HCT116 (cell line): ENCODE data around the gene IGSF9B. TPM values are rescaled to one million over a fixed set of nuclear protein-coding genes. Genes with fewer than 3 reads are reported as not detected.

Experiments used
- ATAC-seq: fragments of 200-7000 bp; cut with Tn5 transposase; 2 replicates; pipeline ENCODE4 v1.9.1; 2020; ENCODE audit warnings: mild to moderate bottlenecking, moderate library complexity
- BruUV-seq: library from RNA; stranded (reverse); fragments of 400-500 nt; replicated peaks from 2 replicates; lab custom pipeline; 2021; lab: Mats Ljungman, UMichigan
- CTCF ChIA-PET: fragments of 300-600 bp; sonication (Branson Sonifier 250); formaldehyde crosslinking; loops from one replicate; lab custom pipeline; 2021; ENCODE audit warnings: antibody characterized with exemption; lab: Charles Lee
- POLR2A ChIA-PET: fragments of 300-600, 350-600 bp; sonication (Branson Sonifier 250); formaldehyde crosslinking; loops from one replicate; lab custom pipeline; 2021; ENCODE audit warnings: antibody characterized with exemption; lab: Charles Lee
- RAD21 ChIA-PET, 2 experiments: fragments of 300-600 bp; sonication (Branson Sonifier 250); formaldehyde crosslinking; loops; one replicate each; lab custom pipeline; 2023; ENCODE audit warnings: low total read pairs in 2 of 2; ENCODE audit not compliant: uncharacterized antibody in 2 of 2, unreplicated experiment in 2 of 2, low non-redundant PET in 1 of 2; lab: Charles Lee
- DNase-seq: peaks from one replicate; pipeline ENCODE4 v3.0.0-alpha.2; 2010; ENCODE audit warnings: low read depth, low spot score
- H2AFZ ChIP-seq: fragments of 200-600 bp; shearing (Covaris generic), sonication (generic); 2 replicates; pipeline ENCODE4 v1.6.1; 2017; ENCODE audit warnings: low read depth, mixed run types, mixed read lengths, antibody characterized with exemption, low read length; ENCODE audit not compliant: poor library complexity, severe bottlenecking
- H3K27ac ChIP-seq: 2 replicates; pipeline ENCODE4 v1.5.1; 2012; ENCODE audit warnings: low read depth, low read length
- H3K27me3 ChIP-seq: fragments of 200-600 bp; sonication (generic); 2 replicates; pipeline ENCODE4 v1.6.1; 2016; ENCODE audit warnings: mixed run types, low read length, mixed read lengths; ENCODE audit not compliant: insufficient read depth
- H3K36me3 ChIP-seq, 2 experiments: fragments of 200-500 bp in 1 of 2; fragments of 200-600 bp in 1 of 2; sonication (Bioruptor generic) in 1 of 2; sonication (generic) in 1 of 2; 2 replicates each; pipeline versions ENCODE4 v1.5.1 to v1.6.1; 2014 to 2016; ENCODE audit warnings: low read length in 2 of 2, inconsistent platforms in 1 of 2, mixed read lengths in 1 of 2, mixed run types in 1 of 2; ENCODE audit not compliant: insufficient read depth in 2 of 2, control insufficient read depth in 1 of 2
- H3K4me1 ChIP-seq, 2 experiments: fragments of 200-600 bp in 1 of 2; sonication (generic) in 1 of 2; 2 replicates each; pipeline versions ENCODE4 v1.5.1 to v1.6.1; 2012 to 2017; ENCODE audit warnings: low read length in 2 of 2, inconsistent platforms in 1 of 2, mild to moderate bottlenecking in 1 of 2, mixed read lengths in 1 of 2, mixed run types in 1 of 2, moderate library complexity in 1 of 2; ENCODE audit not compliant: insufficient read depth in 2 of 2, control insufficient read depth in 1 of 2
- H3K4me2 ChIP-seq: fragments of 200-600 bp; sonication (generic); 2 replicates; pipeline ENCODE4 v1.6.1; 2017; ENCODE audit warnings: mixed run types, low read length, mixed read lengths
- H3K4me3 ChIP-seq, 2 experiments: fragments of 200-600 bp in 1 of 2; sonication (generic) in 1 of 2; replicated peaks in 1 of 2; 2 replicates each; pipeline ENCODE4 v1.5.1; 2011 to 2016; ENCODE audit warnings: low read length in 2 of 2, control low read depth in 1 of 2, low read depth in 1 of 2, mild to moderate bottlenecking in 1 of 2, mixed read lengths in 1 of 2, mixed run types in 1 of 2
- H3K79me2 ChIP-seq: fragments of 200-600 bp; sonication (generic); 2 replicates; pipeline ENCODE4 v1.6.1; 2017; ENCODE audit warnings: mild to moderate bottlenecking, mixed run types, low read length, moderate library complexity, mixed read lengths; ENCODE audit not compliant: insufficient read depth
- H3K9ac ChIP-seq: fragments of 200-600 bp; sonication (generic); 2 replicates; pipeline ENCODE4 v1.6.1; 2016; ENCODE audit warnings: low read length, mixed read lengths
- H3K9me2 ChIP-seq: fragments of 200-600 bp; sonication (generic), shearing (Covaris generic); 2 replicates; pipeline ENCODE4 v1.6.1; 2017; ENCODE audit warnings: mixed run types, mild to moderate bottlenecking, moderate library complexity; ENCODE audit not compliant: insufficient read depth
- H3K9me3 ChIP-seq, 2 experiments: fragments of 200-500 bp in 1 of 2; fragments of 200-600 bp in 1 of 2; sonication (Bioruptor generic) in 1 of 2; sonication (generic) in 1 of 2; 2 replicates each; pipeline ENCODE4 v1.6.1; 2014 to 2017; ENCODE audit warnings: low read length in 2 of 2, mixed read lengths in 2 of 2, inconsistent platforms in 1 of 2, low read depth in 1 of 2, mild to moderate bottlenecking in 1 of 2, mixed run types in 1 of 2, moderate library complexity in 1 of 2; ENCODE audit not compliant: control insufficient read depth in 1 of 2, insufficient read depth in 1 of 2
- H4K20me1 ChIP-seq: fragments of 200-600 bp; sonication (generic), shearing (Covaris generic); 2 replicates; pipeline ENCODE4 v1.6.1; 2017; ENCODE audit warnings: mixed run types, mild to moderate bottlenecking, moderate library complexity; ENCODE audit not compliant: insufficient read depth
- CBX3 ChIP-seq: IDR thresholded peaks from 2 replicates; pipeline ENCODE4 v1.6.1; 2012; ENCODE audit warnings: low read depth
- ELF1 ChIP-seq: IDR thresholded peaks from 2 replicates; pipeline ENCODE4 v1.6.1; 2012; ENCODE audit warnings: low read depth, borderline replicate concordance
- EZH2 ChIP-seq: fragments of 200-600 bp; sonication (generic); IDR thresholded peaks from 2 replicates; pipeline ENCODE4 v1.6.1; 2017; ENCODE audit warnings: antibody characterized with exemption, mixed run types
- FOSL1 ChIP-seq: IDR thresholded peaks from 2 replicates; pipeline ENCODE4 v1.6.1; 2012; ENCODE audit warnings: low read depth
- JUND ChIP-seq: IDR thresholded peaks from 2 replicates; pipeline ENCODE4 v1.6.1; 2012
- RAD21 ChIP-seq: IDR thresholded peaks from 2 replicates; pipeline ENCODE4 v1.6.1; 2012; ENCODE audit warnings: low read depth, mild to moderate bottlenecking
- SRF ChIP-seq: IDR thresholded peaks from 2 replicates; pipeline ENCODE4 v1.6.1; 2012; ENCODE audit warnings: low read depth
- TCF7L2 ChIP-seq: IDR thresholded peaks from 2 replicates; pipeline ENCODE4 v1.7.0; 2011; ENCODE audit warnings: borderline replicate concordance, inconsistent platforms; ENCODE audit not compliant: insufficient read depth, insufficient read length; ENCODE audit errors: extremely low read depth
- YY1 ChIP-seq: IDR thresholded peaks from 2 replicates; pipeline ENCODE4 v1.6.1; 2011; ENCODE audit warnings: low read length, low read depth, moderate library complexity, mild to moderate bottlenecking; ENCODE audit not compliant: insufficient replicate concordance; ENCODE audit errors: extremely low read depth
- ZNF274 ChIP-seq: fragments of 200-500 bp; sonication (Bioruptor generic); IDR thresholded peaks from 2 replicates; pipeline ENCODE4 v1.6.1; 2014; ENCODE audit warnings: mild to moderate bottlenecking, low read depth, low read length, inconsistent platforms
- intact Hi-C: fragments of 100-400 bp; cut with micrococcal nuclease; formaldehyde crosslinking; loops from 2 replicates; pipeline ENCODE4 v1.10.0; 2022
- total RNA-seq: library from RNA; stranded (reverse); gene quantifications from one replicate; pipeline ENCODE4 v1.2.1, GENCODE V29; 2021; ENCODE audit not compliant: unreplicated experiment
- TF ChIP-seq, protein P1 (sequence below): IDR thresholded peaks from 2 replicates; pipeline ENCODE4 v1.6.1; 2012
- TF ChIP-seq, protein P2 (sequence below), 3 experiments: fragments of 200-600 bp in 1 of 3; sonication (generic) in 1 of 3; IDR thresholded peaks in 2 of 3; conservative IDR thresholded peaks in 1 of 3; 2 replicates each; pipeline ENCODE4 v1.5.1; 2012 to 2017; ENCODE audit warnings: low read depth in 2 of 3, low read length in 2 of 3, antibody characterized with exemption in 1 of 3, borderline replicate concordance in 1 of 3, control low read depth in 1 of 3, mild to moderate bottlenecking in 1 of 3, mixed read lengths in 1 of 3, mixed run types in 1 of 3, moderate library complexity in 1 of 3; ENCODE audit not compliant: insufficient read depth in 1 of 3
- TF ChIP-seq, protein P3 (sequence below): IDR thresholded peaks from 2 replicates; pipeline ENCODE4 v1.6.1; 2012
- TF ChIP-seq, protein P4 (sequence below): IDR thresholded peaks from 2 replicates; pipeline ENCODE4 v1.6.1; 2011; ENCODE audit warnings: mild to moderate bottlenecking, low read length, moderate library complexity; ENCODE audit not compliant: insufficient replicate concordance; ENCODE audit errors: extremely low read depth

The IGSF9B gene
- total RNA-seq, 1 experiment from 2014 or later, result 12.4 TPM

DNA sequence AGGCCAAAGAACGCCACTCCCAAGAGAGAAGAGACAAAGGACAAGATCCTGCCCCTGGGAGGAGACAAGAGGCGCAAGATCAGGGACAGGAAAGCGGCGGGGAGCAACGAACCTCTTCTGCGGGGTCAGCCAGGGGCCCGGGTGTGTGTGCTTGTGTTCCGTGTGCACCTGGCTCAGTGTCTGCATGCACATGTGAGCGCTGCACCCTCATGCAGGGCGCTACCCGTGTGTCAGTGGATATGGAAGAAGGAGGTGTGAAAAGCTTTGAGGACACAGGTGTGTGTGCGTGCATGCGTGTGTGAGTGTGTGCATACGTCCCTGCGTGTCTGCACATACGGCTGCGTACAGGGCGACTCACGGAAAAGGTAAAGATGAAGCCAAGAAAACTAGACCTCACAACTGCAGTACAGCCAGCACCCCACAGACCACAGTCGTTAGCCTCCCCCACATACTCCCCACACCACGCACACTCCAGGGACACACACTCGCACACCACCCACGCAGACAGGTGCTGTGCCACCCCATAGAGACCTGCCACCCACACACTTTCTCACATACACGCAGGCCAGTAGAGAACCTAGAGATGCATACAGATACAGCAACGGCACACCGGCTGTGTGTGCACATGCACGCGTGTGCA lies 11.0 kb upstream of the IGSF9B start:
- DNase-seq (no peak), ATAC-seq (no peak)
- TF ChIP-seq ELF1, result no peak
- TF ChIP-seq, protein P1, sequence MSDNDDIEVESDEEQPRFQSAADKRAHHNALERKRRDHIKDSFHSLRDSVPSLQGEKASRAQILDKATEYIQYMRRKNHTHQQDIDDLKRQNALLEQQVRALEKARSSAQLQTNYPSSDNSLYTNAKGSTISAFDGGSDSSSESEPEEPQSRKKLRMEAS, result 0 out of 2 replicates have a peak, but pooled peaks have one; percentile 7
- H4K20me1 ChIP-seq, result no peaks in the 10 kb centered on the region
- CTCF ChIA-PET, result no interaction called here
- H3K27me3 ChIP-seq, result peaks cover 4% of the 10 kb centered on the region; the same call in 1 of the 2 replicates
- no peak overlapping the region for H2AFZ ChIP-seq
- no TSS peak for BruUV-seq
- H3K4me2 ChIP-seq, result peak overlapping the region; percentile 43
- H3K9me3 ChIP-seq, result no peaks in the 10 kb centered on the region
- no peak overlapping the region for H3K27ac ChIP-seq
- intact Hi-C loops, result no loop called here
- H3K9me2 ChIP-seq, result no peaks in the 10 kb centered on the region
- POLR2A ChIA-PET, result no interaction called here
- no peaks in the 10 kb centered on the region for H3K36me3 ChIP-seq
- peak overlapping the region; percentile 17 to 30; a peak in 3 of 4 replicates for H3K4me3 ChIP-seq
- no peaks in the 10 kb centered on the region for H3K79me2 ChIP-seq
- H3K4me1 ChIP-seq, result peaks cover 0 to 13% of the 10 kb centered on the region in 2 experiments; a peak in 1 of 4 replicates
- RAD21 ChIA-PET, result no interaction called here
- no peak overlapping the region for H3K9ac ChIP-seq

DNA sequence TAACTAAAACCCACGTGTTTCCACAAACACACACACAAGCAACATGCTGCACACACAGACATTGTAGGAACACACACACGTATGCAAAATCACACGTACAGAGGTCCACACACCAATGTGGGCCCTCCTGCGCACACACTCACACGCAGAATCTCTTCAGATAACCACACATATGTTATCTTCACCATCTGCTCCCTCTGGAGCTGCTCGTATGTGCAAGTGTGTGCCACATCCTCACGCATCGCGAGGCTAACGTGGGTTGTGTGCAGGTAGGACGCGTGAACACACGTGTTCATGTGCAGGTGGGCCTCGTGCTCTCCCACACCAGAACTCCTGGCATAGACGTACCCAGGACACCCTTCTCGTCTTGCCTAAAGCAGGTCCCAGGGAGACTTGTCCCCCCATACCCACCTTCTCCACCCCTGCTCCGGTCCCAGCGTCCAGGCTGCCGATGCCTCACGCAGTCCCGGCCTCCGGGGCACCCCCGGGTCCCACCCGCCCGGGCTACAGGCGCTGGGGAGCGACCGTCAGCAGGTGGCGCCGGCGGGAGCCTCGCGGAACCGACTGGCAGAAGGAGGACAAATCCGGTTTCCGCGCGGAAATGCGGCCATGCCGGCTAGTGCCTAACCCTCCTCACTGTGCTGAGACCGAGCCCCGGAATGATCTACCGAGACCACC lies 10.3 kb upstream of the IGSF9B start:
- no peak overlapping the region for H3K27ac ChIP-seq
- H2AFZ ChIP-seq, result no peak overlapping the region
- H3K27me3 ChIP-seq, result peaks cover 4% of the 10 kb centered on the region; the same call in 1 of the 2 replicates
- intact Hi-C loops, result no loop called here
- no peak overlapping the region for H3K9ac ChIP-seq
- H4K20me1 ChIP-seq, result no peaks in the 10 kb centered on the region
- ChIA-PET CTCF (no interaction called here), POLR2A (no interaction called here), RAD21 (no interaction called here)
- H3K4me2 ChIP-seq, result peak overlapping the region; percentile 43
- no TSS peak for BruUV-seq
- peak overlapping the region; percentile 17 to 30; a peak in 3 of 4 replicates for H3K4me3 ChIP-seq
- H3K9me3 ChIP-seq, result no peaks in the 10 kb centered on the region
- H3K9me2 ChIP-seq, result no peaks in the 10 kb centered on the region
- no peak for DNase-seq
- no peaks in the 10 kb centered on the region for H3K79me2 ChIP-seq
- no peaks in the 10 kb centered on the region for H3K36me3 ChIP-seq
- H3K4me1 ChIP-seq, result peaks cover 0 to 15% of the 10 kb centered on the region in 2 experiments; a peak in 1 of 4 replicates
- peak; percentile 89 for ATAC-seq
- TF ChIP-seq TCF7L2 (no peak), YY1 (peak; percentile 26), RAD21 (peak; percentile 40), ZNF274 (no peak), EZH2 (no peak), FOSL1 (no peak), SRF (no peak), JUND (no peak), CBX3 (no peak), ELF1 (no peak)
- TF ChIP-seq, protein P2, sequence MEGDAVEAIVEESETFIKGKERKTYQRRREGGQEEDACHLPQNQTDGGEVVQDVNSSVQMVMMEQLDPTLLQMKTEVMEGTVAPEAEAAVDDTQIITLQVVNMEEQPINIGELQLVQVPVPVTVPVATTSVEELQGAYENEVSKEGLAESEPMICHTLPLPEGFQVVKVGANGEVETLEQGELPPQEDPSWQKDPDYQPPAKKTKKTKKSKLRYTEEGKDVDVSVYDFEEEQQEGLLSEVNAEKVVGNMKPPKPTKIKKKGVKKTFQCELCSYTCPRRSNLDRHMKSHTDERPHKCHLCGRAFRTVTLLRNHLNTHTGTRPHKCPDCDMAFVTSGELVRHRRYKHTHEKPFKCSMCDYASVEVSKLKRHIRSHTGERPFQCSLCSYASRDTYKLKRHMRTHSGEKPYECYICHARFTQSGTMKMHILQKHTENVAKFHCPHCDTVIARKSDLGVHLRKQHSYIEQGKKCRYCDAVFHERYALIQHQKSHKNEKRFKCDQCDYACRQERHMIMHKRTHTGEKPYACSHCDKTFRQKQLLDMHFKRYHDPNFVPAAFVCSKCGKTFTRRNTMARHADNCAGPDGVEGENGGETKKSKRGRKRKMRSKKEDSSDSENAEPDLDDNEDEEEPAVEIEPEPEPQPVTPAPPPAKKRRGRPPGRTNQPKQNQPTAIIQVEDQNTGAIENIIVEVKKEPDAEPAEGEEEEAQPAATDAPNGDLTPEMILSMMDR (IDR thresholded peaks at IDR 0.05 in 2 of 3, conservative IDR thresholded peaks at IDR 0.05 in 1 of 3; ENCODE audit: borderline replicate concordance in 1 of 3, insufficient read depth in 1 of 3, low read depth in 2 of 3, low read length in 2 of 3), result peak; percentile 36 to 64 (median 59); a peak in 5 of 6 replicates
- TF ChIP-seq, protein P3, sequence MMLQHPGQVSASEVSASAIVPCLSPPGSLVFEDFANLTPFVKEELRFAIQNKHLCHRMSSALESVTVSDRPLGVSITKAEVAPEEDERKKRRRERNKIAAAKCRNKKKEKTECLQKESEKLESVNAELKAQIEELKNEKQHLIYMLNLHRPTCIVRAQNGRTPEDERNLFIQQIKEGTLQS, result no peak
- TF ChIP-seq, protein P4, sequence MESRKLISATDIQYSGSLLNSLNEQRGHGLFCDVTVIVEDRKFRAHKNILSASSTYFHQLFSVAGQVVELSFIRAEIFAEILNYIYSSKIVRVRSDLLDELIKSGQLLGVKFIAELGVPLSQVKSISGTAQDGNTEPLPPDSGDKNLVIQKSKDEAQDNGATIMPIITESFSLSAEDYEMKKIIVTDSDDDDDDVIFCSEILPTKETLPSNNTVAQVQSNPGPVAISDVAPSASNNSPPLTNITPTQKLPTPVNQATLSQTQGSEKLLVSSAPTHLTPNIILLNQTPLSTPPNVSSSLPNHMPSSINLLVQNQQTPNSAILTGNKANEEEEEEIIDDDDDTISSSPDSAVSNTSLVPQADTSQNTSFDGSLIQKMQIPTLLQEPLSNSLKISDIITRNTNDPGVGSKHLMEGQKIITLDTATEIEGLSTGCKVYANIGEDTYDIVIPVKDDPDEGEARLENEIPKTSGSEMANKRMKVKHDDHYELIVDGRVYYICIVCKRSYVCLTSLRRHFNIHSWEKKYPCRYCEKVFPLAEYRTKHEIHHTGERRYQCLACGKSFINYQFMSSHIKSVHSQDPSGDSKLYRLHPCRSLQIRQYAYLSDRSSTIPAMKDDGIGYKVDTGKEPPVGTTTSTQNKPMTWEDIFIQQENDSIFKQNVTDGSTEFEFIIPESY, result no peak
